Neuronal stem cell (in vitro differentiated cells): ENCODE measurements around the gene SESN3.

Experiments
- DNase-seq: peaks from one replicate; pipeline ENCODE4 v3.0.0-alpha.2; 2013; ENCODE audit warnings: low spot score
- H2AFZ ChIP-seq: one replicate; pipeline ENCODE4 v1.6.1; 2013; ENCODE audit warnings: mild to moderate bottlenecking, low read length, inconsistent platforms
- H2AK5ac ChIP-seq: 2 replicates; pipeline ENCODE4 v1.6.1; 2013; ENCODE audit warnings: low read depth, mild to moderate bottlenecking, inconsistent platforms, low read length, moderate library complexity, mixed read lengths
- H2BK120ac ChIP-seq: 2 replicates; pipeline ENCODE4 v1.6.1; 2013; ENCODE audit warnings: low read depth, mild to moderate bottlenecking, inconsistent platforms, low read length, moderate library complexity, mixed read lengths
- H2BK12ac ChIP-seq: one replicate; pipeline ENCODE4 v1.6.1; 2013; ENCODE audit warnings: low read length, inconsistent platforms
- H2BK15ac ChIP-seq: 2 replicates; pipeline ENCODE4 v1.6.1; 2013; ENCODE audit warnings: mild to moderate bottlenecking, low read length, inconsistent platforms, mixed read lengths
- H2BK5ac ChIP-seq: one replicate; pipeline ENCODE4 v1.6.1; 2013; ENCODE audit warnings: inconsistent platforms, mild to moderate bottlenecking, low read length, moderate library complexity
- H3K14ac ChIP-seq: one replicate; pipeline ENCODE4 v1.6.1; 2013; ENCODE audit warnings: low read length, inconsistent platforms
- H3K18ac ChIP-seq: 2 replicates; pipeline ENCODE4 v1.6.1; 2013; ENCODE audit warnings: low read length, inconsistent platforms
- H3K23ac ChIP-seq: 2 replicates; pipeline ENCODE4 v1.6.1; 2013; ENCODE audit warnings: low read depth, mild to moderate bottlenecking, mixed read lengths, low read length, inconsistent platforms; ENCODE audit not compliant: poor library complexity
- H3K27ac ChIP-seq: replicated peaks from 3 replicates; pipeline ENCODE4 v1.5.1; 2013; ENCODE audit warnings: low read length, inconsistent platforms
- H3K27me3 ChIP-seq, 3 experiments: 2 replicates each; pipeline ENCODE4 v1.6.1; 2013; ENCODE audit warnings: low read length in 3 of 3, mild to moderate bottlenecking in 2 of 3, inconsistent platforms in 1 of 3, low read depth in 1 of 3, mixed read lengths in 1 of 3, moderate library complexity in 1 of 3; ENCODE audit not compliant: control insufficient read depth in 3 of 3, insufficient read depth in 3 of 3
- H3K36me3 ChIP-seq, 2 donors: replicated peaks in 1 of 2; 2 replicates each; pipeline ENCODE4 v1.6.1; 2013; ENCODE audit warnings: low read length in 2 of 2; ENCODE audit not compliant: control insufficient read depth in 2 of 2, insufficient read depth in 2 of 2
- H3K4ac ChIP-seq: 2 replicates; pipeline ENCODE4 v1.6.1; 2013; ENCODE audit warnings: inconsistent platforms, mild to moderate bottlenecking, low read length, moderate library complexity
- H3K4me1 ChIP-seq, 2 donors: 1 replicate in 1 of 2; 2 replicates in 1 of 2; pipeline ENCODE4 v1.6.1; 2013; ENCODE audit warnings: low read length in 2 of 2, low read depth in 1 of 2; ENCODE audit not compliant: control insufficient read depth in 2 of 2, insufficient read depth in 1 of 2
- H3K4me2 ChIP-seq: one replicate; pipeline ENCODE4 v1.6.1; 2013; ENCODE audit warnings: mild to moderate bottlenecking, low read length, inconsistent platforms; ENCODE audit not compliant: insufficient read depth, poor library complexity, severe bottlenecking
- H3K4me3 ChIP-seq, 2 donors: 2 replicates each; pipeline ENCODE4 v1.5.1; 2013; ENCODE audit warnings: low read length in 2 of 2, mild to moderate bottlenecking in 2 of 2, inconsistent platforms in 1 of 2, moderate library complexity in 1 of 2
- H3K79me1 ChIP-seq: one replicate; pipeline ENCODE4 v1.6.1; 2013; ENCODE audit warnings: low read depth, mild to moderate bottlenecking, inconsistent platforms, low read length, moderate library complexity
- H3K9ac ChIP-seq: one replicate; pipeline ENCODE4 v1.6.1; 2013; ENCODE audit warnings: mild to moderate bottlenecking, low read depth, low read length, inconsistent platforms; ENCODE audit not compliant: poor library complexity
- H3K9me3 ChIP-seq, 2 donors: replicated peaks in 1 of 2; 2 replicates each; pipeline versions ENCODE3 to v1.6.1; 2013; ENCODE audit warnings: low read length in 2 of 2, mild to moderate bottlenecking in 2 of 2, inconsistent platforms in 1 of 2, low read depth in 1 of 2, mixed read lengths in 1 of 2, moderate library complexity in 1 of 2; ENCODE audit not compliant: control insufficient read depth in 2 of 2, insufficient read depth in 1 of 2
- H4K8ac ChIP-seq: one replicate; pipeline ENCODE4 v1.6.1; 2013; ENCODE audit warnings: low read depth, mild to moderate bottlenecking, inconsistent platforms, low read length, moderate library complexity
- H4K91ac ChIP-seq: one replicate; pipeline ENCODE4 v1.6.1; 2013; ENCODE audit warnings: low read length, low read depth, mild to moderate bottlenecking, inconsistent platforms; ENCODE audit not compliant: poor library complexity
- WGBS, 2 donors: extraction: QIAGEN DNeasy Blood & Tissue Kit; methylation state at CpG; one replicate each; pipeline ENCODE4 v1.1.7; 2013; ENCODE audit warnings: missing lambda C conversion rate in 2 of 2, mixed read lengths in 1 of 2; ENCODE audit not compliant: insufficient read length in 2 of 2, insufficient replicate concordance in 1 of 2; ENCODE audit errors: extremely low coverage in 2 of 2; 5-methylcytosine and 5-hydroxymethylcytosine counted together

SESN3 gene

DNA sequence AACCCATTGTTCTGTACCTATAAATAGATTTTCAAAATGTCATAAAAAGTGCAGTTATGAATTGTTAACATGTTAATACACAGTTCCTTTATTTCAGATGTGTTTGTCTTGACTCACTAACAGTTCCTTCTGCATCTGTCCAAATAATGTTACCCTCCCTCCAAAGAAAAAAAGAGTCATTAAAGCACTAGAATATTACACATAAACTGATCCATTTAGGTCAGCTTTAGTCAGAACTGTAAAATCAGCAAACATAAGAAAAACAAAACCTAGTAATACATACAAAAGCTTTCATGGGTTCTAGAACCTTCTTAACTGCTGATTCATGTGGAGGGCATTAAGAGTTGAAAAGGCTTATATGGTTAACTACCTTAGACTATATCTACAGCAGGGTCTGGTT, 65.4 kb downstream of the SESN3 start:
- Histone ChIP-seq H3K4me3 (no peak overlapping the region), H3K18ac (no peak overlapping the region), H3K27ac (no peak overlapping the region), H2AK5ac (no peak overlapping the region), H2BK12ac (no peak overlapping the region), H3K4me1 (no peaks in the 10 kb centered on the region), H4K91ac (no peak overlapping the region), H3K4ac (no peak overlapping the region), H3K36me3 (peaks cover 0 to 9% of the 10 kb centered on the region in 2 donors), H3K27me3 (no peaks in the 10 kb centered on the region), H3K9me3 (no peaks in the 10 kb centered on the region), H3K4me2 (no peak overlapping the region), H4K8ac (no peak overlapping the region), H2BK5ac (no peak overlapping the region), H3K79me1 (no peaks in the 10 kb centered on the region), H2AFZ (no peak overlapping the region), H2BK15ac (no peak overlapping the region), H3K14ac (no peak overlapping the region), H3K23ac (no peak overlapping the region), H3K9ac (no peak overlapping the region), H2BK120ac (no peak overlapping the region)
- no peak for DNase-seq

DNA sequence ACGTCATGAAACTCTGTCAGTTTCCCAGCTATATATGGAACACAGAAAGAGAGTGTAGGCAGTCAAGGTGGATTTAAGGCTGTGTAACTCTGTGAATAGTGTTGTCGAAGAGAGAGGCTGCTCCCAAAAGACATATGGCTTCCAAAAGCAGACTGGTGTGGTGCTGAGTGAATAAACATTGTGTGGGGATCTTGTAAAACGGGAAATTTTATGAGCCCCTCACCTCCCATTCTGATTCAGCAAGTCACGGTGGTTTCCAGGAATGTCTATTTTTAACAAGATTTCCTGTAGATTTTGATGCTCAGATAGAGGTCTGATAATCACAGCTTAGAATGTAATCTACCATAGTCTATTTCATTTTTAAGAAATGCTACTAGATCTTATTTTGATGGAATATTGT, 67.9 kb downstream of the SESN3 start:
- H3K14ac ChIP-seq, result no peak overlapping the region
- H3K4me3 ChIP-seq, result no peak overlapping the region
- no peaks in the 10 kb centered on the region for H3K4me1 ChIP-seq
- no peak overlapping the region for H3K18ac ChIP-seq
- no peak overlapping the region for H2AK5ac ChIP-seq
- peaks cover 0 to 2% of the 10 kb centered on the region in 2 donors for H3K9me3 ChIP-seq
- no peak overlapping the region for H2BK5ac ChIP-seq
- no peak overlapping the region for H3K9ac ChIP-seq
- no peak for DNase-seq
- no peak overlapping the region for H4K8ac ChIP-seq
- H2AFZ ChIP-seq, result no peak overlapping the region
- no CpG with 5 or more reads among the region's 4 CpGs for WGBS, 2 donors
- no peak overlapping the region for H2BK15ac ChIP-seq
- no peak overlapping the region for H4K91ac ChIP-seq
- H3K4ac ChIP-seq, result no peak overlapping the region
- H2BK120ac ChIP-seq, result no peak overlapping the region
- no peak overlapping the region for H3K23ac ChIP-seq
- H3K36me3 ChIP-seq, result no peaks in the 10 kb centered on the region
- no peaks in the 10 kb centered on the region for H3K27me3 ChIP-seq
- H3K27ac ChIP-seq, result no peak overlapping the region
- H3K79me1 ChIP-seq, result no peaks in the 10 kb centered on the region
- H2BK12ac ChIP-seq, result no peak overlapping the region
- no peak overlapping the region for H3K4me2 ChIP-seq

DNA sequence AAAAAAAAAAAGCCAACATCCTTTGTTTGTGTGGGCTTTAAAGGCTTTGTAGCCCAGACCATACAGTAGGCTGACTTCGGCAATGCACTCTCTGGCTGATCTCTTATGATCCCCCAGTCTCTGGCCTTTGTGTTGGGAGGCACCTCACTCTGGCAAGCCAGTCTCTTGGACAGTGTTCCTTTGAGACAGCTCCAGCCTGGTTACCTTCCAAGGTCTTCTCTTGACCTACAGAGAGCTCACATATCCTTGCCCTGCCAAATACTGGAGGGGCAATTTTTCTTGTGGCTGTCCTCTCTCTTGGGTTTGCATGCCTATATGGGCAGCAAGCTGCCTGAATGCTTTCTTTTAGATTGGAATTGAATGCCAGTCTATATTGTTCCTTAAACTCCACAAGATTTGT, 69.8 kb downstream of the SESN3 start:
- no peak overlapping the region for H3K14ac ChIP-seq
- H3K4me1 ChIP-seq, result no peaks in the 10 kb centered on the region
- no peak overlapping the region for H3K4me3 ChIP-seq
- H2BK12ac ChIP-seq, result no peak overlapping the region
- H4K91ac ChIP-seq, result no peak overlapping the region
- H3K18ac ChIP-seq, result no peak overlapping the region
- H3K79me1 ChIP-seq, result no peaks in the 10 kb centered on the region
- no peaks in the 10 kb centered on the region for H3K36me3 ChIP-seq
- no peak overlapping the region for H3K23ac ChIP-seq
- no peak for DNase-seq
- no peak overlapping the region for H2BK15ac ChIP-seq
- H3K27ac ChIP-seq, result no peak overlapping the region
- no peak overlapping the region for H4K8ac ChIP-seq
- H3K4me2 ChIP-seq, result no peak overlapping the region
- no peak overlapping the region for H2BK5ac ChIP-seq
- no peak overlapping the region for H3K4ac ChIP-seq
- H3K9me3 ChIP-seq, result peaks cover 0 to 4% of the 10 kb centered on the region in 2 donors
- no peak overlapping the region for H2AFZ ChIP-seq
- H3K27me3 ChIP-seq, result no peaks in the 10 kb centered on the region
- H3K9ac ChIP-seq, result no peak overlapping the region
- H2AK5ac ChIP-seq, result no peak overlapping the region
- no CpG with 5 or more reads among the region's 1 CpG for WGBS, 2 donors
- no peak overlapping the region for H2BK120ac ChIP-seq

DNA sequence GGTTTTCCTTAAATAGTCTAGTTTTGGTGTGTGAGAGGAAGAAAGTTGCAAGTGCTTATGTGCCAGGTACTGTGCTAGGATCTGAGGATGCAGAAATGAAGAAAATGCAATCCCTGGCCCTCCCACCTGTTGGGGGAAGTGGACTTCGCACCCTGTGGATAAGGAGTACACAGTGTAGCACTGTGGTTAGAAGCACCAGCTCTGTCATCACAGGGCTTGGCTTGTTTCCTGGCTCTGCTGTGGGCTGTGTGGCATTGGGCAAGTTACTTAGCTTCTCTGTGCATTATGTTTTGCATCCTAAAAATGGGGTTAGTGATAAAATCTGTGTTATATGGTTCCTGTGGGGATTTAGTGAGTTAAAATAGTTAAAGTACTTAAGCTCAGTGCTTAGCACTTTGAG, 73.2 kb downstream of the SESN3 start:
- Histone ChIP-seq H4K8ac (no peak overlapping the region), H3K79me1 (no peaks in the 10 kb centered on the region), H2BK12ac (no peak overlapping the region), H3K36me3 (no peaks in the 10 kb centered on the region), H3K4ac (no peak overlapping the region), H2BK15ac (no peak overlapping the region), H3K14ac (no peak overlapping the region), H2BK120ac (no peak overlapping the region), H3K27ac (no peak overlapping the region), H3K18ac (no peak overlapping the region), H4K91ac (no peak overlapping the region), H3K27me3 (no peaks in the 10 kb centered on the region), H2AFZ (no peak overlapping the region), H3K9me3 (peaks cover 0 to 4% of the 10 kb centered on the region in 2 donors), H3K4me3 (no peak overlapping the region), H3K9ac (no peak overlapping the region), H3K4me1 (no peaks in the 10 kb centered on the region), H3K4me2 (no peak overlapping the region), H3K23ac (no peak overlapping the region), H2AK5ac (no peak overlapping the region), H2BK5ac (no peak overlapping the region)
- WGBS, 2 donors, result no CpG with 5 or more reads among the region's 1 CpG
- DNase-seq, result no peak
